HG03565 (cell line): ENCODE results near the gene FSCN2.

Experiments used
- ATAC-seq: cut with Tn5 transposase; IDR thresholded peaks from one replicate; pipeline ENCODE4 v1.9.1; 2021; ENCODE audit warnings: mild to moderate bottlenecking, moderate library complexity; ENCODE audit not compliant: unreplicated experiment

Gene FSCN2

GRCh38 chr17:81489998-81490992, 37.9 kb upstream of the FSCN2 start:
- no peak for ATAC-seq

- ATAC-seq: no peak
These were observed 37.0 kb upstream of the FSCN2 start for GRCh38 chr17:81491181-81491581.

- ATAC-seq: no peak
These were observed 36.4 kb upstream of the FSCN2 start for GRCh38 chr17:81491761-81492160.

GRCh38 chr17:81492202-81492601, 36.0 kb upstream of the FSCN2 start:
- no peak for ATAC-seq

DNA sequence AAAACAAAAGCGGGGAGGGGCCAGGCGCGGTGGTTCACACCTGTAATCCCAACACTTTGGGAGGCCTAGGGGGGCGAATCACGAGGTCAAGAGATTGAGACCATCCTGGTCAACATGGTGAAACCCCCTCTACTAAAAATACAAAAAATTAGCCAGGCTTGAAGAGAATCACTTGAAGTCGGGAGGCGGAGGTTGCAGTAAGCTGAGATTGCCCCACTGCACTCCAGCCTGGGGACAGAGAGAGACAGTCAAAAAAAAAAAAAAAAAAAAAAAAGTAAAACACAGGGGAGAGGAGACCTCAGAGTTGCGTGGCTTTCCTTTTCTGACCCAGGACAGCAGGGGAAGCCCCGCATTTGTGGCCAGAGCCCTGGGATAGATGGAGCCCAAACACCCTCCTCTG, 35.5 kb upstream of the FSCN2 start:
- ATAC-seq: no peak

DNA sequence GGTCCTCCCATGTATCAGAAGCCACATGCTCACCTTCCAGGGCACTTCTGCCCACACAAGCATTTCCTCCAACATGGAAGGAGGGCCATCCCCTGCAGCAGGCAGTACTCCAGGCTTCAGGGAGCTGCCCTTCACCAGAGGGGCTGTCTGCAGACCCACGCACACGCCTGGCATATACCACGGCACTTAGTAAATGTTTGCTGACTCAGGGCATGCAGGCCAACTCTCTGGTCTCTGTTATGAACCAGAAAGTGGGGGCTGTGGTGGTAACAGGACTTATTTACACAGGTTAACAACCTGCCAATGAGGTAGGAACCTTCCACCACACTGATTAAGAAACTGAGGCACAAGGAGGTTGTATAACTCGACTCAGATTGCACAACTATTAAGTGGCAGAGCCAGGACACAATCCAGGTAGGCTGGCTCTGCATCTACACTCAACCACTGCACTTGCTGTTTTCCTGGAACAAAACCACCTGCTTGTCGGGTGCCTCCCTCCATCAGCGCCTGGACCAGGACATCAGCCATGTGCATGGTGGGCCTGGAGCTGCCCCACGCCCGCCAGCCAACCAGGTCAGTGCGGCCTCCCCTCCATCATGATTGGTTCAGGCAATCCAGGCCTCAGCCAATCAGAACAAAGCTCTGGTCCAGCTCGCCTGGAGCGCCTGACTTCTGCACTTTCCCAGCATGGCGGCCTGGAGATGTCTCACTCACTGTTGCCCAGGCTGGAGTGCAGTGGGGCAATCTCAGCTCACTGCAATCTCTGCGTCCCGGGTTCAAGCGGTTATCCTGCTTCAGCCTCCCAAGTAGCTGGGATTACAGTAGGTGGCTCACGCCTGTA, 34.8 kb upstream of the FSCN2 start:
- no peak for ATAC-seq

GRCh38 chr17:81494626-81495377, 33.4 kb upstream of the FSCN2 start:
- no peak for ATAC-seq

GRCh38 chr17:81498953-81499600, 29.1 kb upstream of the FSCN2 start:
- no peak for ATAC-seq

DNA sequence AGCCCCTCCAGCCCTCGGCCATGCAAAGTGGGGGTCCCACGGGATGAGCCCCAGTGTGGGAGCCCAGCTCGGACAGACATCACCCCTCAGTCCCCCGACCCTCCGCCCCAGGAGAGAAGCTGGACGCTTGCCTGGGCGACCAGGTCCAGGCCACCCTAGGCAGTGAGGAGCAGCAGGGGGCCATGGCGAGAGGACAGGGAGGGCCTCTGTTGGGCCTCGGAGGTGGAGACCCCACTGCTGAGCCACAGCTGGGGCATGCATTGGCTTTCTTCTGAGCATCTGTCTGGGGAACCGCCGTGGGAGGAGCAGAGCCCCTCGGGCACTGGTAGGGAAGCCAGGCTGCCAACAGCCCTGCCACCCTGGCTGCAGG, 28.6 kb upstream of the FSCN2 start:
- no peak for ATAC-seq

DNA sequence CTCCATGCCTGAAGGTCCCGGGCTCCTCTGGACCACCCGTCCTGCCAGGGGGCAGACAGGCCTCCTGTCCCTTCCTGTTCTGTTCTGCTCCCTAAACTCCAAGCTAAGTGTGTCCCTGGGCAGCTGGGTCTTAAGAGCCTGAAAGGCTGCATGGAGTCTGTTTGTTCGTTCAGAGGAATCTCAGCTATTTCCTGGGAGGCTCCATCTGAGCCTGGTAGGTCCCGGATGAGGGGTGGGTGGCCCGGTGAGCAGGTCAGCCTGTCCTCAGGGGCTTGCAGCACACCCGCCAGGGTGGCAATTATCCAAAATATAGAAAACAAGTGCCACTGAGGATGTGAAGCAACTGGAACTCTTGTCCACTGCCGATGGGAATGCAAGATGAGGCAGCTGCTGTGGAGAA, 28.1 kb upstream of the FSCN2 start:
- ATAC-seq: no peak

GRCh38 chr17:81502471-81503017, 25.6 kb upstream of the FSCN2 start:
- ATAC-seq: no peak

GRCh38 chr17:81503619-81504018, 24.6 kb upstream of the FSCN2 start:
- ATAC-seq: no peak

- no peak for ATAC-seq
These were observed 19.5 kb upstream of the FSCN2 start for GRCh38 chr17:81508639-81509206.

GRCh38 chr17:81509207-81509971, 18.8 kb upstream of the FSCN2 start:
- no peak for ATAC-seq

GRCh38 chr17:81509972-81510784, 18.0 kb upstream of the FSCN2 start:
- ATAC-seq: no peak

- ATAC-seq: no peak
These were observed 17.2 kb upstream of the FSCN2 start for GRCh38 chr17:81510785-81511553.

DNA sequence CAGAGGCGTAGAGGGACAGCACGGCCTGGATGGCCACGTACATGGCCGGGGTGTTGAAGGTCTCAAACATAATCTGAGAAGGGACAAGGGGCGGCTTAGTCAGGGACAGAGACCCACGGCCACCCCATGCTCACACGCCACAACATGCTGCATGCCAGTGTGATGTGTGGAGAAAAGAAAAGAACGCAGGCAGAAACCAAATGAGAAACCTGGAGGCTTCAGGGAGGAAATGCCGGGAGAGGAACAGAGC, 16.7 kb upstream of the FSCN2 start:
- no peak for ATAC-seq
